Activated T-helper 1 cell treated with Interleukin-2 at 50 U/mL for 16 hours (primary cell): Measurements from ENCODE around the gene CBX3.
"Not testable (repeated sequence)": the region's sequence is repeated elsewhere in the genome, so short reads cannot be mapped to it uniquely, and the experiment has no call there.

Experiments used
- DNase-seq: peaks from one replicate; pipeline ENCODE4 v3.0.0-alpha.2; 2020; ENCODE audit warnings: low read depth

CBX3 gene

DNA sequence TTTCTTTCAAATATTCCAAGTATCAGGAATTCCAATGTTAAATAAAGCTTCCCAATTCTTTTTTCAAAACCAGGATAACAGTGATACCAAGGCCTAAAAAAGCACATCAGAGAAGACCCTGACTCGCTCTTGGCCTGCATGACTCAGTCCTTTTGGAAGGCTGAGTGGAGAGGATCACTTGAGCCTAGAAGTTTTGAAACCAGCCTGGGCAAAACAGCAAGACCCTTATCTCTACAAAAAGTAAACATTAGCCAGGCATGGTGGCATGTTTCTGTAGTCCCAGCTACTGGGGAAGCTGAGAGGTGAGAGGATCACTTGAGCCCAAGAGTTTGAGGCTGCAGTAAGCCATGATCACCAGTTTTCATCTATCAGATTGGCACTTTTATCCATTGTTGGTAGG, 30.9 kb upstream of the CBX3 start:
- no peak for DNase-seq

- DNase-seq = no peak
Observed at GRCh38 chr7:26171601-26172000, 29.9 kb upstream of the CBX3 start.

DNA sequence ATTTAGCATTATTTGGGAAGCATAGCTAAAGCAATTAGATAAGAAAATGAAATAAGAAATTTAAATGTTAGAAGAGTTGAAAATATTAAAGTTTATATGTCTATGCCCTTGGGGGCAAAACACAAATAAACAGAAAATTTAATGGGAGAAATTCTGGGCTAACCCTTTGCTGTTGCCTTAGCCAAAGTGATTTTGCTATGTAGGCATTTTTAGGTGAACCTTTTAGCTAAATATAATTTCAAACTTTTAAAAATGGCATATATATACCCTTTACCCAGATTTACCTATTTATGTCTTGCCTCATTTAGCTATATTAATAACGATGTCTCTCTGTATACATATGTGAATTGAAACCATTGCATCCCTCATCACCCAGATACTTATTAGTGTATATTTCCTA, 29.5 kb upstream of the CBX3 start:
- DNase-seq = no peak

GRCh38 chr7:26175903-26176302, 25.6 kb upstream of the CBX3 start:
- not testable (repeated sequence) for DNase-seq

- DNase-seq = not testable (repeated sequence)
Observed at GRCh38 chr7:26176696-26177095, 24.8 kb upstream of the CBX3 start.

DNA sequence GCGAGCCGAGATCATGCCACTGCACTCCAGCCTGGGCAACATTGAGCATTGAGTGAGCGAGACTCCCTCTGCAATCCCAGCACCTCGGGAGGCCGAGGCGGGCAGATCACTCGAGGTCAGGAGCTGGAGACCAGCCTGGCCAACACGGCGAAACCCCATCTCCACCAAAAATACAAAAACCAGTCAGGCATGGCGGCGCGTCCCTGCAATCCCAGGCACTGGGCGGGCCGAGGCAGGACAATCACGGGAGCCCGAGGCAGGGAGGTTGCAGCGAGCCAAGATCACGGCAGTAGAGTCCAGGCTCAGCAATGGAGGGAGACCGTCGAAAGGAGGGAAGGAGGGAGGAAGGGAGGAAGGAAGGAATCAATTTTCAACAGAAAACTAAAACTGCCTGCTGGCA, 24.3 kb upstream of the CBX3 start:
- DNase-seq = not testable (repeated sequence)

DNA sequence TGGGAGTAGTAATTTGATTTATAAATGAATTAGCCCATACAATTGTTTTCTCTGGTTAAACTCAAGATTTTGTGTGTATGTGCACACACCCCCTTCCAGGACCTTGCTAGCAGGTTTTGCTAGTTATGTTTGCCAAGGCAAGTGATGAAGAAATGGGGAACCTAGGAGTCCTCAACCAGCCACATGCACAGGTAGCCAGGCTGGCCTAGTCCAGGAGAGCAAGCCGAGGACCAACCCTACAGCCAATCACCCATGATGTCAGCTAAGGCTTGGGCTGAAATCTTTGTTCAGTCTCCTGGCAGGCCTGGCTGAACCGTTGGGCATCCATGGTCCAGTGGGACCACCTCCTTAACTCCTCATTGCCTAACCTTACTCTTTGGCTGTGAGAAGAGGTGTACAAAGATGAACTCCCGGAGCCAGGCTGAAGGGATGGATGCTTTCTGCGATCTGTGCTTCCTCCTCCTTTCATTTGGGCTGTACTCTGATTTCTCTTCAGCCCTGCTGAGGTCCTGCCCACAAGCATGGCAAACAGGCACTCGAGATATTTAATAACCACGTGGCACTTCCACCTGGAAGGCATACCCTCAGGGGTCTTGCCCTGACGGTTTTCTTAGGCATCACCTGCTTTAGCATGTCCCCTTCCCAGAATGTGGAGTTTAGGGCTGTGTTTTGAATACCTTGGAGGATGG, 23.1 kb upstream of the CBX3 start:
- no peak for DNase-seq

DNA sequence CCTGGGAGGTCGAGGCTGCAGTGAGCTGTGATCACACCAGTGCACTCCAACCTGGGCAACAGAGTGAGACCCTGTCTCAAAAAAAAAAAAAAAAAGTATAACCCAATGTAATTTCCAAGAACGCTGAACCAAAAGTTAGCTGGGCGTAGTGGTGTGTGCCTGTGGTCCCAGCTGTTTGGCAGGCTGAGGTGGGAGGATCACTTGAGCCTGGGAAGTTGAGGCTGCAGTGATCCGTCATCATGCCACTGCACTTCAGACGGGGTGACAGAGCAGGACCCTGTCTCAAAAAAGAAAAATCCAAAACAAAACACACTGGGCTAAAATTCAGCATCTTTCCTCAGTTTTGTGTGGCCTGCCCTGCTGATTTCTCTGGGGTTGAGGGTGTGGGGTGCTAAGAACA, 22.1 kb upstream of the CBX3 start:
- DNase-seq = no peak

DNA sequence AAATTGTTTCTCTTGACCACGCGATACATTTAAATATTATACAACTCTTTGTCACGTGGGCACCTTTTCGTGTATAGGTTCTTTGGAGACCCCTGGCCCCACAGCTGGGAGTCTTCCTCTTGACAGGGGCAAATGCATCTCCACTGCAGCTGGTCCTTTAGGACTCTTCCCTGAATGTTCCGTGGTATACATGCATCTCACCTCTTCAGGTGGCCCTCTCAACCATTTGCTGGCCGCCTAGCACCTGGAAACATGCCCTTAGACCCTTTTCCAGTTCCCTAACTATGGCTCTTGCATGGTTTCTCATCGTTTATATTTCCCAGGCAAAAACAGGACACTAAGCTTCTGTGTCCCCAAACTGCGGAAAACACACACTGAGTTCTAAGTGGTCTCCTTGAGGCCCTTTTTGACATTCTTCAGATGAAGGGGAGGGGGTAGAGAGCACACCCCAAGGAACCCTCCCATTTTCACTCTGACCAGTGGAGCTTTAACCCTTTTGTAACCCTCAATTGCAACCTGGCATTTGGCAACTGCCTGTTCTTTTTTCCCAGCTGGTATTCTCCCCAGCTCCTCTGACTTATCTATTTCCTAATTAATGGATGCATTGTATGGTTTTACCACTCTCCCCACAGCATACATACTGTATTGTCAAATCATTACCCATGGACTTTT, 21.6 kb upstream of the CBX3 start:
- DNase-seq = no peak

DNA sequence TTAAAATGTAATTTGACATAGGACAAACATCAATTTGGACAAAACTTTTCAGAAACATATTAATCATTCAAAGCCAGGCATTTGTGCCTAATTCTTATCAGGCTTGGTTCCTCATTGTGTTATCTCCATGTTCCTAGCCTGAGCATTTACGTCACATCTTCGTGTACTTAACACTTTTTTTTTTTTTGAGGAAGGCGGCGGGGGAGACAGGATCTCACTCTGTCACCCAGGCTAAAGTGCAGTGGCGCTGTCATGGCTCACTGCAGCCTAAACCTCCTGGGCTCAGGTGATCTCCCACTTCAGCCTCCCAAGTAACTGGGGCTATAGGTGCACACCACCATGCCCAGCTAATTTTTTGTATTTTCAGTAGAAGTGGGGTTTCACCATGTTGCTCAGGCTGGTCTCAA, 20.8 kb upstream of the CBX3 start:
- no peak for DNase-seq

DNA sequence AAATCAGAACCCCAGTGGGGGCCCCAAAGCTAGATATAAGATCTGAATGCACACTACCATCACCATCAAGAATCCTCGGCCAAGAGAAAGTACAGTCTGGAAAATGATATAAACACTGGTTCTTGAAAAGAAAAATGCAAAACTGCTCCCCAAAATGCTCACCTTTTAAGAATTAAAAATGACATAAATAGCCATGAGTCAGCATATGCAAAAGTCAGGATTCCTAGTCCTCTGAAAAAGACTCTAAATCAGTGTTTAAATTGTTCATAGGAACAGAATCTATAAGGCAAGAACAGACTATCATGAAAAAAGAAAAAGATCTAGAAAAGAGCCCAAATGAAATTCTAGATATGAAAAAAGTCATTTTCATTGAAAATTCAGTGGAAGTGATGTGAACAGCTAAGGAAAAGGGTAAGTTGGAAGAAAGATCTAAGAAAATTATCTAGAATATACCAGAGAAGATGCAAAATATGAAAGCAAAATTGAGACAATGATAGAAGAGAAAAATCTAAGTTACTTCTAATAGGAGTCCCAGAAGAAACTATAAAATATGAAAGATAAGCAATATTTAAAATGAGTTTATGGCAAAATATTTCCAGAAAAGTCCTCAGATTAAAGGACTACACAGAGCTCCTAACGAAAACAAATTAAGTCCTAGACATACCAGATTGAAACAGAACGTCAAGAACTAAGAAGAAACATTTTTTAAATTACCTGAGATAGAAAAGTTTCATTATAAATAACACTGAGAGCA, 19.9 kb upstream of the CBX3 start:
- DNase-seq = no peak

DNA sequence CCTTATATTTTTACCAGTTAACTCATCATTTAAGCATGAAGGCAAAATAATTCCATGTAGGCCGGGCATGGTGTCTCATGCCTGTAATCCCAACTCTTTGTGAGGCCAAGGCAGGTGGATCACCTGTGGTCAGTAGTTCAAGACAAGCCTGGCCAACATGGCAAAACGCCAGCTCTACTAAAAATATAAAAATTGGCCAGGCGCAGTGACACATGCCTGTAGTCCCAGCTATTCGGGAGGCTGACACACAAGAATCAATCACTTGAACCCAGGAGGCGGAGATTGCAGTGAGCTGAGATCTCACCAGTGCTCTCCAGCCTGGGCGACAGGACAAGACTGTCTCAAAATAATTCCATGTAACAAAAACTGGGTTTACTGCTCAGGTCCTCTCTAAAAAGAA, 19.3 kb upstream of the CBX3 start:
- no peak for DNase-seq

DNA sequence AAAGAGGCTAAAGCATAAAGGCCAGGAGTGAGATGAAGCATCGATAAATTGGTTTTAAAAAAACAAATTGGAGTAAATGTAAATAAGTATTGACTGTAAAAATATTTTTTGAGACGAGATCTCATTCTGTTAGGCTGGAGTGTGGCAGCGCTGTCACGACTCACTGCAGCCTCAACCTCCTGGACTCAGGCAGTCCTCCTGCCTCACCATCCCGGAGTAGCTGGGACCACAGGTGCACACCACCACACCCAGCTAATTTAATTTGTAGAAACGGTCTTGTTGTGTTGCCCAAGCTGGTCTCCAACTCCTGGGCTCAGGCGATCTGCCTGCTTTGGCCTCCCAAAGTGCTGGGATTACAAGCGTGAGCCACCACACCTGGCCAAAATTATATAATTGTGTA, 18.8 kb upstream of the CBX3 start:
- DNase-seq = no peak

GRCh38 chr7:26183545-26184280, 17.8 kb upstream of the CBX3 start:
- DNase-seq = no peak

DNA sequence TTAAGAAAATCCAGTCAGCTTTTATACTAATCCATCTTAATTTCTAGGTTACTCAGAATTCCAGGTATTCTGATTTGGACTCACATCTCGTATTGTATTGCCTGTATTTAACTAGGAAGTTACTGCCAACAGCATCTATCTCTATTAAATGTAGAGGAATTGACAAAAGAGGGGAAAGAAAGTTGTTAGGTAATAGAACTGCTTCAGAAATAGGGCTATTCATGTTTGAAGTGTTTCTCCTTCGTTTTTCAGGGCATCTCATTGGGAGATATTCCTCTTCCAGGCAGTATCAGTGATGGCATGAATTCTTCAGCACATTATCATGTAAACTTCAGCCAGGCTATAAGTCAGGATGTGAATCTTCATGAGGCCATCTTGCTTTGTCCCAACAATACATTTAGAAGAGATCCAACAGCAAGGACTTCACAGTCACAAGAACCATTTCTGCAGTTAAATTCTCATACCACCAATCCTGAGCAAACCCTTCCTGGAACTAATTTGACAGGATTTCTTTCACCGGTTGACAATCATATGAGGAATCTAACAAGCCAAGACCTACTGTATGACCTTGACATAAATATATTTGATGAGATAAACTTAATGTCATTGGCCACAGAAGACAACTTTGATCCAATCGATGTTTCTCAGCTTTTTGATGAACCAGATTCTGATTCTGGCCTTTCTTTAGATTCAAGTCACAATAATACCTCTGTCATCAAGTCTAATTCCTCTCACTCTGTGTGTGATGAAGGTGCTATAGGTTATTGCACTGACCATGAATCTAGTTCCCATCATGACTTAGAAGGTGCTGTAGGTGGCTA, 17.1 kb upstream of the CBX3 start:
- not testable (repeated sequence) for DNase-seq

DNA sequence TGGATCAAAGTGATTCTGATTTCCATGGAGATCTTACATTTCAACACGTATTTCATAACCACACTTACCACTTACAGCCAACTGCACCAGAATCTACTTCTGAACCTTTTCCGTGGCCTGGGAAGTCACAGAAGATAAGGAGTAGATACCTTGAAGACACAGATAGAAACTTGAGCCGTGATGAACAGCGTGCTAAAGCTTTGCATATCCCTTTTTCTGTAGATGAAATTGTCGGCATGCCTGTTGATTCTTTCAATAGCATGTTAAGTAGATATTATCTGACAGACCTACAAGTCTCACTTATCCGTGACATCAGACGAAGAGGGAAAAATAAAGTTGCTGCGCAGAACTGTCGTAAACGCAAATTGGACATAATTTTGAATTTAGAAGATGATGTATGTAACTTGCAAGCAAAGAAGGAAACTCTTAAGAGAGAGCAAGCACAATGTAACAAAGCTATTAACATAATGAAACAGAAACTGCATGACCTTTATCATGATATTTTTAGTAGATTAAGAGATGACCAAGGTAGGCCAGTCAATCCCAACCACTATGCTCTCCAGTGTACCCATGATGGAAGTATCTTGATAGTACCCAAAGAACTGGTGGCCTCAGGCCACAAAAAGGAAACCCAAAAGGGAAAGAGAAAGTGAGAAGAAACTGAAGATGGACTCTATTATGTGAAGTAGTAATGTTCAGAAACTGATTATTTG, 16.3 kb upstream of the CBX3 start:
- no peak for DNase-seq

GRCh38 chr7:26185844-26186180, 15.7 kb upstream of the CBX3 start:
- no peak for DNase-seq

GRCh38 chr7:26186364-26187311, 14.9 kb upstream of the CBX3 start:
- no peak for DNase-seq

DNA sequence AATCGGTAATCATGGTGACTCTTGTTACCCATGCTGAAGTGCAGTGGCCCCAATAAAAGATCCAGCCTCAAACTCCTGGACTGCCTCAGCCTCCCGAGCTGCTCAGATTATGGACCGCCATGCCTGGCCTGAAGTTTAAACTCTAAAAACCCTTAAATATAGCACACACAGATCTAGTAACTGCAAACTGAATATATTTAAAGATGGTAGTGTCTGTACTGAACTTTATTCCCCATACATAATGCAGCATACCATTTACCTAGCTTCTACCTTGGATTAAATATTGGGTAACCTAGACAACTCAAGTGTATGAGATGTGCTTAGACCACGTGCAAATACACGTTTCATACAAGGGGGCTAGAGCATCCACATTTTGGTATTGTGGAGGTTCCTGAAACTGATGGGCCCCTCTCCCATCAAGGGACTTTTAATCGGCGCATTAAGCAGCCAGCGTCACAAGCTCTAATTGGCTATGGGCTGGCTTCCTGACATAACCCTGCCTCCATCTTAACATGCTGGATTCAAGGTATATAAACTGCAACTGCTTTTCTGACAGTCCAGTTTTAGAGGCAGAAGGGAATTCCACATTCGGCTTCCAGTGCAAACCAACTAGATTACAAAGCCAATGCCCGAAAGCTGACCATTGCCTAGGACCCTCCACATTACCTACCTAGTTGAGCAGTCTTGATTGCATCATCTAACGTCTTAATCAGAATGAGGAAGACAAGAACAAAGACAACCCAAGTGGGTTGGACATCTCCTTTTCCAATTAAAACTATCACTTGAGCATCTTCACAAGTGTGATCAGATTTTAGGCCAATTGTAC, 14.0 kb upstream of the CBX3 start:
- DNase-seq = no peak
